Measurements from ENCODE around the gene BRF1.

BRF1 gene

DNA sequence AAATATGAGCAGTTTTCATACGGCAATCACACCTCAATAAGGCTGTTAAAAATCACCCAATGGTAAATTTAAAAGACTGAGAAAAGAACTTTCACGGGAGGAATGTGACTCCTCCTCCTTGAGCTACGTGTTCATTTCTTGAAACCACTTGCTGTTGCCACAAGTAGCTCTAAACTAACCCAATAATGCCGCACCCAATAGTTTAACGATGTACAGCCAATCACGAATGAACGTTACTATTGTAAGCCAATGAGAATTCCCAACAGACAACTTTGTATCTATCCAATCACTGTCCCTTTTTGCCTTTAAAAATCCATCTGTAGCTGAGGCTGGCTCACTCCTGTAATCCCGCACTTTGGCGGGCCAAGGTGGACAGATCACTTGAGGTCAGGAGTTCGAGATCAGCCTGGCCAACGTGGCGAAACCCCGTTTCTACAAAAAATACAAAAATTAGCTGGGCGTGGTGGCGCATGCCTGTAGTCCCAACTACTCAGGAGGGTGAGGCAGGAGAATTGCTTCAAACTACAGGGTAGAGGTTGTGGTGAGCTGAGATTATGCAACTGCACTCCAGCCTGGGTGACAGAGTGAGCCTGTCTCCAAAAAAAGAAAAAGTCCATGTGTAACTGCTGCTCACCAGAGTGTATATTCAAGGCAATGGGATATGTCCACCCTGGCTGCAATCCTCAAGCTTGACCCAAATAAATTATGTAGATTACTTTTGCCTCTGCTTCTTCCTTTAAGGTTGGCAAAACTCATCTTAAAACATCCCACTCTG, 76.8 kb downstream of the BRF1 start:
- DNase-seq = no peak

DNA sequence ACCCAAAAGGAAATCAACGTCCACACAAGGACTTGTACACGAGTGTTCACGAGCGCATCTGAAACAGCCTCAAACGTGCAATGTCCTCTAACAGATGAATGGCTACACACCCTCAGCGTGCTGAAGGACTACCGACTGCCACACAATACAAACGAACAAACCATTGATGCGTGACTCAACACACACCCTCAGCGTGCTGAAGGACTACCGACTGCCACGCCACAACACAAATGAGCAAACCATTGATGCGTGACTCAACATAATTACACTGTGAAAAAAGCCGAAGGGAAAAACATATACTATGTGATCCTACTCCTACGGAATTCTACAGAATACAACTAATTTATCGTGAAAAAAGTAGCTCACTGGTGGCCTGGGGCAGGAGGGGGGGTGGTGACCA, 77.5 kb downstream of the BRF1 start:
- DNase-seq = no peak

DNA sequence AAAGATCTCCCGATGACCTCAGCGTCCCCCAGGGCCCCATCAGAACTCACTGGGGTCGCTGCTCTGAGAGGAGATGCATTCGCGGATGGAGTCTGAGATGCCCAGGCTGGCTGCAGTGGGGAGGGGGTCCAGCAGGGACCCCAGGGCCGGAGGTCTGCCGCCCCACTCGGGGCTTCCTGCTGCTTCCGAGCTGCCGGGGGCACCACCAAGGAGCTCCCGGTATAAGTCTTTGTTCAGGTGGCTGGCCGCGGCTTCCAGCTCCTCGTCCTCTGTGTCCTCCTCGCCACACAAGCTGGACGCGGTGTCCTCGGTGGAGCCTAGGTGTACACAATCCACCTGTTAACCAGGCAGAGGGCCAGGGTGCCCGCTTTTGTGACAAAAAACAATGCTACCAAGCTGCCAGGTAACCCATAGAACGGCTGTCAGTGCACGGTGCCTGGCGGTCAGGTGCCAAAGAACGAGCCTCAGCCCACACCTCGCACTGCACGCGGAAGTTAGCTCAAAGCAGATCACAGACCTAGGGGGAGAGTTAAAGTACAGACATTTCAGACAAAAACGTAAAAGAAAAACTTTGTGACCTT, 79.1 kb downstream of the BRF1 start:
- no peak for DNase-seq

DNA sequence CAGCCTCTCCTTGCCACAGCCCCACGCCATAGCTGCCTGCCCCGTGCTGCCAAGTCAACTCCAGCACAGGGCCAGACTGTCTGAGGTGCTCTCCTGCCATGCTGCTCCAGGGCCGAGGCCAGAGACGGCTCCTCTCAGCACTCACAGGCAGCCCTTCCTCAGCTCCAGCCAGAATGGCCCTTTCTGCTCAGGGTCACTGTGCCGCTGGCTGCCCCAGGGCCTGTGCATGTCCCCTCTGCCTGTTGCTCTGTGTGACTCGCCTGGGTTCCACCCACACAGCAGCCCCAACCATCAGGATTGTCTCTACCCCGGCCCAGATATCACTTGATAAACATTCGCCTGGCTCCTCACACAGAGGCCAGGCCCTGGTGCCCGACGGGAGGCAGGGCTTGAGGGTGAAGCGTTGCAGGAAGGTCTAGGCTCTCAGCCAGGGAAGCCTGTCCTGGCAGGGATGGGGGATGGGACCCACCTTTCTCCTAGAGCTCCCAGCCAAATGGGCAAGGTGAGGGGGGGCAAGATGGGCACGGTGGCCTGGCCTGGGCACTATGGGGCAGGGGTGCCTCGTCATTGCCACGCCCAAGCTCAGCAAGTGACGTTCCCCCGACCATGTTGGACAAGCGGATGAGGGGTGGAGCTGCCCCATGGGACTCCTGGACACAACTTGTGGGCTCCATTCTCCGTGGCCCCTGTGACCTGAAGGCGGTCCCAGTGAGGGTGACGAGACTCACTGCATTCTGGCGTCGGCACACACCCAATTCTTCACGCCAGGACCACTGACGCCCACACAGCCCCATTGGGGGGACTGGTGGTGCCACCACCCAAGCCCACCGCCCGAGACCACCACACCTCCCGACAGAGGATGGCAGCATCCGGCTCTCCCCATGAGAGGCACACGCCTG, 79.9 kb downstream of the BRF1 start:
- DNase-seq = no peak

DNA sequence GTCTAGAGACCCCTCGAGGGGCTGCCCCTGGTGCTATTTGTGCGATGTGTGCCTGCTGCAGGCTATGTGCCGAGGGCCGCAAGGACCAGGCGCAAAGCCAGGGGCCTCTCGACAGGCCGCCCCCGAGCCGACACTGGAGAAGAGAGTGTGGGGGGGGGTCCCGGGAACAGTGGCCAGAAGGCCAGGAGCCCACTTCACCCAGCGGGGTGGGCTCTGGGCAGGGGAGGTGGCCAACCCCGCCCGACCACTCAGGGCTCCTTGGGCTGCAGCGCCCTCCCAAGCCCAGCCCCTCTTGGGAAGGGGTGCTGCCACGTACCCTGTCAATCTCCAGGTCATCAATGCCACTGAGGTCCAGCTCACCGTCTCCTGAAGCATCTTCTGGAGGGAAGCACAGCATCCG, 81.0 kb downstream of the BRF1 start:
- no peak for DNase-seq

DNA sequence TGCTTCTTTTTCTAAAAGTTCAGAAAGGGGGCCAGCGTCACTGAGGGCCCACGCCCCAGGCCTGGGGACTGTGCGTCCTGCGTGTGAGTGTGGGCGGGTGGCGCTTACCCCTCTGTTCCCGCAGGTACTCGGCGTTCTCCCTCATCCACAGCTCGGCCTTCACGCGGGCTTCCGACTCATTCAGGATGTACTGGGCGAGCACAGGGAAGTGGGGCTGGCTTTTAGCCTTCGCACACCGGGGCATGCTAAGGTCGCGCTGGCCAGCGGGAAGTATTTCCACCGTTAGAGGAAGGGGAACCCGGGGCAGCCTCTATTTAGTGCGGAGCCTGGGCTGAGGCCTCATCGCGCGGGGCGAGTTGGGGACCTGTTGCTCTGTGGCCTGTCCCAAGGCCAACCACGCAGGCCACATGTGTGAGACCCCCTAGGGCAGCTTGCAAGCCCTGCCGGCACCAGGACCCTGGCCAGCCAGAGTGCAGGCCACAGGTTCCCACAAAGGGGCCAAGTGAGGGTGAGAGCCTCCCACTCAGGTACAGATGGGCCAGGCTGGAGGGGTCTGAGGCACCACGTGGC, 81.7 kb downstream of the BRF1 start:
- DNase-seq = no peak

DNA sequence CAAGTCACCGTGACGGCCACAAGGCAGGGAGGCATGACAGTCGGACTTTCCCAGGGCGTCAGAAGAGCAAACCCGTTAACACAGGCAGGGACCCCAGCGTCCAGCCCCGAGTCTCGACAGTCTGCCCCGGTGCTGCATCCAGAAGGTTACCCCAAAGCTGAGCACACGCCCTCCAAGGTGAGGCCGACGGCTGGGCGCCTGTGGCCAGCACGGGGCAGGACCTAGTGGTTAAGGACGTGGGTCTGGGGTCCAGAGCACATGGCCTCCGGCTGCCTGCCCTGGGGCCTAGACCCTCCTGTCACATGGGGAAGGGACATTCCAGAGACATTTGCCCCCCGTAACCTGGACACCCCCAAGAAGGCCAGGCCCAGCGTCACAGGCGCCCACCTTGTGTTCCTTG, 82.2 kb downstream of the BRF1 start:
- DNase-seq = no peak

DNA sequence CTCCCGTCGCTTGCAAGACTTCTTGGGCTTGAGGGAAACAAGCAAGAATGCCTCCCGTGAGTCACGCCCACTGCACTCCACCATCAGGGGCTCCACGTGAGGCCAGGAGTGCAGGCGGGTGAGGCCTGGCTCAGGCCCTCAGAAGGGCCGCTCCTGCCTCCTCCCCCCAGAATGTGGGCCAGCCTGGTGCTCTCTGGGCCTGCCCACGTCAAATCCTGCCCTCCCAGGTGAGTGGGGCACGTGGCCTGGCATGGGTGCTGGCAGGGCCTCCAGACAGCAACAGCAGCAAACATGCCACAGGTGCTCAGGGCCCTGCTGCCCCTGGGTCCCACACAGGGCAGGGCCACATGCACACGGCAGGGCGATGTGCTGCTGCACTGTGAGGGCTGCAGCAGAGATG, 83.0 kb downstream of the BRF1 start:
- no peak for DNase-seq

DNA sequence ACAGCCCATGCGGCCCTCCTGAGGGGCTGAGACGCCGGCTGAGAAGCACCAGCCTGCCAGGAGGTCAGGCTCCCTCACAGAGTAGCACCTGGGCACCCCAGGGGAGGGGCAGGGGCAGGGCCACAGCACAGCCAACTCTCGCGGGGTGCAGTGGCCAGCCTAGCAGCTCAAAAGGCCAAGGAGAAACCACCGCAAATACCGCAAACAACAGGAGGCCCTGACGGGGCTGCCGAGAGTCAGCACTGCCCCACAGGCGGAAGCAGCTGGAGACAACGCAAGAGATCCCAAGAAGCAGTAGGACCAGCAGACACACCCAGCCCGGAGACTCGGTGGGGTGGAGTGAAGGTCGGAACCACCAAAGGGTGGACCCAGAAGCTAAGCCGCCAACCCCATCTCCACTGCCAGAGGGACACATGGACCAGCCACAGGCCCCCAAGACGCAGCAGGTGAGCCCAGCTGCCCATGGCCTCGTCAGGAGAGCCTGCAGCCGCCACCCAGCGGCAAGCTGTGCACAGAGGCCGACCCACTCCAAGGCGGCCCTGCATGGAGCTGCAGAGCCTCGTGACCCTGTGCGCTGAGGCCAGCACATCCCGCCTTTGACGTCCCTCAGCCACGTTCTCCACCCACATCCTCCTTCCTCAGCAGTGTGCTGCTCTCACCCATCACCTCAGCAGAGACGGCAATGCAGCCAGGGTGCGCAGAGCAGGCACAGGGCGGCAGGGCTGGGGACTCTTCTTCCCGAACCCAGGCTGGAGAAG, 84.1 kb downstream of the BRF1 start:
- DNase-seq = no peak

DNA sequence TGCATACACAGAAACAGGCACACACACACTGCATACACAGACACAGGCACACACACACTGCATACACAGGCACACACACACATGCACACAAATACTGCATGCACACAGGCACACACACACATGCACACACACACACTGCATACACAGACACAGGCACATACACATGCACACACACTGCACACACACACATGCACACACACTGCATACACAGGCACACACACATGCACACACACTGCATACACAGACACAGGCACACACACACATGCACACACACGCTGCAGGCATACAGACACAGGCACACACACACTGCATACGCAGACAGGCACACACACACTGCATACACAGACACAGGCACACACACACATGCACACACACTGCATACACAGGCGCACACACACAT, 85.2 kb downstream of the BRF1 start:
- no peak for DNase-seq

DNA sequence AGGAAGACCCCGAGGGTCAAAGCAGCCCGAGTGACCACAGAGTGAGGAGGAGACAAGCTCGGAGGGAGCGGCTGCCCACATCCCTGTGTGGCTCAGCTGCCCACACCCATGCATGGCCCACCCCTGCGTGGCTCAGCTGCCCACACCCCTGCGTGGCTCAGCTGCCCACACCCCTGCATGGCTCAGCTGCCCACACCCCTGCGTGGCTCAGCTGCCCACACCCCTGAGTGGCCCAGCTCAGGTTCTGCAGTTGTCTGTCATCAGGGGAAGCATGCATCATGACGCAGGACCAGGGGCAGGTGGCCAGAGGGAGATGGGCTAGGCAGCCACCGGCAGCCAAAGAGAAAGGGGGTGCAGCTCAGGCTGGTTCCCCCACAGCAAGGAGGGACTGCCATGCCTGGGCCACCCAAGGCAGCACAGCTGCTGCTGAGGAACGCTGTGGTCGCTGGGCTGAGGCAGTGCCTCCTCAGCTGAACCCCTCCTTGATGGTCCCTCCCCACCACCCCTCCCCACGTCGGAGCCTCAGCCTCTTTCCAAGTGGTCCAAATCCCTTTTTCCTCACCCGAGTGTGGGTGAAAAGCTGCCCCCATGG, 86.4 kb downstream of the BRF1 start:
- DNase-seq = no peak

DNA sequence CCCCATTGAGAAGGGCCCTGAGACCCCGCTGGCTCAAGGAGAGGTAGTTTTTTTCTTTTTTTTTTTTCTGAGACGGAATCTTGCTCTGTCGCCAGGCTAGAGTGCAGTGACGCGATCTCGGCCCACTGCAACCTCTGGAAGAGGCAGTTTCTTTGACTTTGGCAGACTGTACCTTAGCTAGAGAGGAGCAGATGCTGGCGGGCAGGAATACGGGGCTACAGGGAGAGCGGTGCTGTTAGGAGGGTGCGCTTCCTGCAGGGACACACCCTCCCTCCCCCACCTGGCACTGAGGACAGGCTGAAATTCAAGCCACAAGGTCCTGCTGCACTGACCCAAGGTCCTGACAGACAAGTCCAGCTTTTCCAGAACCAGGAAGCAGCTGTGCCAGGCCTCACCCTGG, 87.4 kb downstream of the BRF1 start:
- DNase-seq = no peak

DNA sequence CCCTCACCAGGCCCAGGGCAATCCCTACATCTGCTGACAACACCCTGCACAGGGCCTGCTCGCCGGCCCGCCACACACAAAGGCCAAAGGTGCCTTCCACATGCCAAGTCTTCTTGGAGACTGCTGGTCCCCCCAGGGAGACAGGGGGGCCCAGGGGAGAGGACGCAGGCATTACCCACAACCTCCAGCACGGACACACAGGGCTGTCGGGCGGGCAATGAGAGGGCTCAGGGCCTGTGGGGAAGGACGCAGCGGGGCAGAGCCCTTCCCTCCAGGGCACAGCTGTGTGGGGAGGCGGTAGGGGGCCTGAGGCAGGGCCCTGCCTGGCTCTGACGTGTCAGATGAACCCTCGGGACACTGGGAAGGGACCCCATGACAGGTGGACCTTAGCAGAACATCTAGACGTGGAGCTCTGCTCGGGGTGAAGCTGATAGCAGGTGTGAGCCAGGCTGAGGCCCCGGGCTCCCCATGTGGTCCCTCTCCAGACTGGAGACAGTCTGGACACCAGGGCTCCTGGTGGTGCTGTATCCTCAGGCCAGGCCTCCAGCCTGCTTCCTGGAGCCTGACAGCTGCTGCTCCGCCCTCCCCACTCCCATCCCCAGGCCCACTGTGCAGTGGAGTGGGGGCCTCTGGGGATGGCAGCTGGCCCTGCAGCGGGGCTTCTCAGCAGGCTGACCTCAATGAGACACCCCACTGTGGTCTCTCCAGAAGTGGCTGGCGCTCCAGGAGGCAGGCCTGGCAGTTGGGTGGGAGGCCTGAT, 88.1 kb downstream of the BRF1 start:
- DNase-seq = no peak

DNA sequence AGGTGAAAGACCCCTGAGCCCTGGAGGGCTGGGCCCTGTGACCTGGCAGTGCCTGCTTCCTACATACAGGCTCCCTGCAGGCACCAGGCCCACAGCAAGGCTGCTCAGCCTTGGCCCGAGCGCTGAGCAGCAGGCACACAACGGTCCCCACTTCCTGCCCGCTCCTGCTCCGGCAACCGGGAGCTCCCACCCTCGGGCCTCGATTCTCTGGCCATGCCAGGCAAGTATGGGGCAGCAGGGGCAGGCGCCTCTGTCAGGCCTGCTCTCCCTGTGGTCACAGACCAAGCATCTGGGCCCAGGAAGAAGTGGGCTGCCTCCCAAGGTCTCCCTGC, 89.1 kb downstream of the BRF1 start:
- DNase-seq = no peak

DNA sequence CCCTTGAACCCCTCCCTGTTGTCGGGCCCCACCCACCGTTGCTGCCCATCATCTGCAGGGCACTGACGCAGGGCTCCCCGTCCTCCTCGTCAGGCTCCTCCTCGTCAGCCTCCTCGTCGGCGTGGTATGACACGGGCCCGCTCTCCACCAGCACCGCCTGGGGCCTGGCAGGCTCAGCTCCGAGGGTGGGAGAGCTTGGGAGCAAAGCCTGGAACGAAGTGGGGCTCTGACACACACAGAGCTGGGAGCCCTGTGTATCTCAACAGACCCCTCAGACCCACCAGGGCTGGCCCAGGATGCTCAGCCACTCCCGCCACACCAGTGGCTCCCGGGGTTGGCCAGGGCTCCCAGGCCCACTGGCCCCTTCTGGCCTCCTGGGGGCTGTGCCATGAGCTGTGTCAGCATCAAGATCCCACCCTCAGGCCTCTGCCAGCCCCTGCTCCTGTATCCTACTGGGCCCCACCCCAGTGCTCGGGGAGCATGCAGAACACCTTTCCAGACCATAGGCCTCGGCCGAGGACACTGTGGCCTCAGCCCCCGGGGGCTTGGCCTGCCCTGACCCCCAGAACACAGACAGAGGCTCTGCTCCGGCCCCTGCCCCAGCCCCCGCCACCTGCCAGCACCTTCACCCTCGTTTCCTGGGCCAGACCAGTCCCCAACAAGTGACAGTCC, 89.6 kb downstream of the BRF1 start:
- DNase-seq = no peak

DNA sequence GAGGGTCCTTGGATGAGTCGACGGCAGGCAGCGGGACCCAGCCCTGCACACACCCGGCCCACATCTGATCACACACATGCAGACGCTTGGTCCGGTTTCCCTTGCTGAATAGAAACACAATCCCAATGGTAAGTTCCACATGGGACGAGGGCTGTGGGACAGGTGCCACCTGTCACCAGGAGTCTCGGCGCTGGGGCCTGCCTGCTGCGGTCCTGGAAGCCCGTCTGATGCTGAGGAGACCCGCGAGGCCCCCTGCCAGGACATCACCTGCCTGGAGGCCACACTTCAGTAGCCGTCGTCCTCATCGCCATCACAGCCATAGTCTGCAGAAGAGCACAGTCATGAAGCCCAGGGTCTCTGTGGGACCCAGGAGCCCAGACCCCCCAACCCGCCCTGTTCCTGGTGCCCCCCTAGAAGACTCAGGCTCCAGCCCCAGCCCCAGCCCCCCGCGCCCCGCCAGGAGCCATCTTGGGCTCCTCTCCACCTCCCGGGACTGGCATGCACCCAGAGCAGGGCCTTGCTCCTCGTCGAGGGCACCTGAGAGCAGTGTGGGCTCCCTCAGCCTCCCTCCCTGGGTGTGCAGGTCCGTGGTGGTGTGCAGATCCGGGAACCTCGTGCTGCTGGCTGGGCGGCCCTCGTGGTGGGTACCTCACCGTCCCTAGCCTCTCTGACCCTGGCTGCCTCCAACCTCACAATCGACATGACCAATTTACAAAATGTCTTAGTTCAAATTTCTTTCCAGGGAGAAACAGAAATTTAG, 90.4 kb downstream of the BRF1 start:
- no peak for DNase-seq

DNA sequence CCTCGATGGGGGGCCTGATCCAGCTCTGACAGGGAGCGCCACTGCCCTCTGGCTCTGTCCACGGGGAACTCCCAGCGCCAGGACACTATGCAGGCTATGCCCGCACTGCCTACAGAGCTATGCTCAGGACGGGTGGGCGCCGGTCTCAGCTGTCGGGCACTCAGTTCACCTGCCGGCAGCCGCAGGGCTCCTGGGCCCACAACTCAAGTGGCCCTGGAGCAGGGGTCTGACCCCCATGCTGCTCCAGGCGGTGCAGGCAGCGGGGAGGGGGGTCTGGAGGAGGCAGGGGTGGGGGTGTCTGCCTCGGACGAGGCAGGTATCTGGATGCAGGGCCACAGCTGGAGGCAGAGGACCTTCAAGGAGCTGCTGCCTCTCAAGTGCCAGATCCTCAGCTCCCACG, 91.2 kb downstream of the BRF1 start:
- DNase-seq = no peak

DNA sequence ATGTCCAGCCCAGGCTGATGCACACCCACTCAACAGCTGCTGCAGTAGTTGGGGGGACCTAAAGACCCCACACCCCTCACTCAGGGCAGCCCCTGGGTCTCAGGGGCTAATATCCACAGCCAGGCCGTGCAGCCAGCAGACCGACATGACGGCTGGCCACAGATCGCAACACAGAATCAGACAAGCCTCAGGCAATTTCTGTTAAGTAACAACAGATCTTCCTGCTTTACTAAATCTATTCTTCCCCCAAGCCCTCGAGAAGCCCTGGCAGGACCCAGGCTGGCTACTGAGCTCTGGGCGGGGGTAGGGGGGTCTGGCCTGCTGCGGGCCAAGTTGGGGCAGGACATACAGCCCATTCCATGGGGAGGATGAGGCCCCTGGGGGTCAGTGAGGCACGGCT, 91.7 kb downstream of the BRF1 start:
- no peak for DNase-seq

DNA sequence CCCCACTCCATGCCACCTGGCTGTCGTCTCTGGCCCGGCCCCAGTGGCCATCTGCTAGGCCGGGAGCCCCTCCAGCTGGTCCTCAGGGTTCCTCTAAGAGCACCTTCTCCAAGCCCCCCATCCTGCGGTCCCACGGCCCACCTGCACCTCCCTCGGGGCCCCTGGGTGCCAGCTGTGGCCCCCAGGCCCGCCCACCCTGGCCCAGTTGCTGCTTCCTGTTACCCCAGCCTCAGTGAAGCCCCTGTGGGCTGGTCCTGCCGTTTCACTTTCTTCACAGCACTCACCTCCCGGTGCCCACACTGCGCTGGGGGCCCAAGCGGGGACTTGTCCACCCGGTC, 92.1 kb downstream of the BRF1 start:
- no peak for DNase-seq

DNA sequence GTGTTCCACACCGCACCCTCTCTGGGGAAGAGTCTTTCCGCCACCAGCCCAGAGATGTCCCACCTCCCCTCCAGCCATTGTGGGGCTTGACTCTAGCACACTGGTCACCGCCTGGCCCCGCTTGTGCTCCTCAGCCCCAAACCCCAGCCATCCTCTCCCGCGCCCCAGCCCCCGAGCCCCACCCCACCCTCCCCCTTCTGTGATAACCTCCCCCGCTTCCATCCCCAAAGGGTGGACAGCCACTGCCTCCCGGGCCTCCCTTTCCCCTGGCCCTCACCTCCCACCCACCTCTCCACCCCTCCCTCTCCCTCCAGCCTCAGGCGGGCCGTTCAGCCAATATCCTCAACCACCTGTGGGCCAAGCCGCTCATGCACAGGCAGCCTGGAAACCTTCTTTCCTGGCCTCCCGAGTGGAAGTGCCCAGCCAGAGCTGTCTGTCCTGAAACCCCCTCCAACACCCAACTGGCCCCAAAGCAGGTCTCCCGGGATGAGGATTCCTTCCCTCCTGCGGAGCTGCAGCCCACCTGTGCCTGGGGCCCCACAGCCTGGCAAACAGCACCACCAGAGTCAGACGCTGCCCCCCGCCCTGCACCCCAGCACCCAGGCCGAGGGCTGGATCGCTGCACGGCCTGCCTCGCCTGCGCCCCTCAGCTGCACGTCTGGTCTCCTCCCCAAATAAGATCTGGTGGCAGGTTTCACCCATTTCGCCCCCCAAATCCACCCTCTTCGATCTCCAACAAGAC, 92.6 kb downstream of the BRF1 start:
- no peak for DNase-seq
